ENCODE measurements around the gene POTEH.
"Not testable (repeated sequence)": the region's sequence is repeated elsewhere in the genome, so short reads cannot be mapped to it uniquely, and the experiment has no call there.

The POTEH gene

DNA sequence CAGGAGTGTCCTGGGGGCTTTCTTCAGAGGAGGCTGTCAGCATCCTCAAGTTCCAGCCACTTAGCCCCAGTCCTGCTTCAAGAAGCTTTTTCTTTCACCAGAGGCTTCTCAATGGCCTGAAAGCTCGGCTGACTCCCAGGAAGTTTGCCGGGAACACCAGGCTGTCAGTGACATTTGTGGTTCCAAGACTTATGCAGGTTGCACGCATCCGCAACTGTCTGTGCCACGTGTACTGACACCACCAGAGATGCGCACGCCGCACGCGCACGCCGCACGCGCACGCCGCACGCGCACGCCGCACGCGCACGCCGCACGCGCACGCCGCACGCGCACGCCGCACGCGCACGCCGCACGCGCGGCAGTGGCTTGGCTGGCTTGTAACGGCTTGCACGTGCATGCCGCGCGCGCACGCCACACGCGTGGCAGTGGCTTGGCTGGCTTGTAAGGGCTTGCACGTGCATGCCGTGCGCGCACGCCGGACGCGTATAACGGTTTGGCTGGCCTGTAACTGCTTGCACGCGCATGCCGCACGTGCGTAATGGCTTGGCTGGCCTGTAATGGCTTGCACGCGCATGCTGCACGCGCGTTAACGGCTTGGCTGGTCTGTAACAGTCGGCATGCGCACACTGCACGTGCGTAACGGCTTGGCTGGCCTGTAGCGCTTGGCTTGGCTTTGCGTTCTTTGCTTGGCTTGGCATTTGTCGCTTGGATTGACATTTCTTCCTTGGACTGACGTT, 646 bp upstream of the POTEH start:
- not testable (repeated sequence) for H3K27ac Mint-ChIP-seq; H3K9me3 Mint-ChIP-seq; ATAC-seq; DNase-seq; H3K4me3 Mint-ChIP-seq; H3K27me3 Mint-ChIP-seq; H3K36me3 Mint-ChIP-seq (ENCODE audit: low read depth); H3K4me1 Mint-ChIP-seq

DNA sequence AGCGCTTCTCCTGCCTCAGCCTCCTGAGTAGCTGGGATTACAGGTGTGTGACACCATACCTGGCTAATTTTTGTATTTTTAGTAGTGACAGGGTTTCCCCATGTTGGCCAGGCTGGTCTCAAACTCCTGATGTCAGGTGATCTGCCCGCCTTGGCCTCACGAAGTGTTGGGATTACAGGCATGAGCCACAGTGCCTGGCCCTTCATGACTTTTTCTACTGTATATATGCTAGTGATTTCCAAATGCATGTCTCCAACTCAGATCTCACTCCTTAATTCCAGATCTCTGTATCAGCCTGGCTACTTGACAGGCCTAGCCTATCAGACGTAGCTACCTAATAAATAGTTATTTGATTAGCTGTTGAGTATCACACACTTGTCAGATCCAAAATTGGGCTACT, 23.8 kb downstream of the POTEH start:
- H3K4me3 Mint-ChIP-seq; H3K27ac Mint-ChIP-seq; H3K36me3 Mint-ChIP-seq (ENCODE audit: low read depth); DNase-seq; ATAC-seq; H3K9me3 Mint-ChIP-seq; H3K27me3 Mint-ChIP-seq; H3K4me1 Mint-ChIP-seq: not testable (repeated sequence)

DNA sequence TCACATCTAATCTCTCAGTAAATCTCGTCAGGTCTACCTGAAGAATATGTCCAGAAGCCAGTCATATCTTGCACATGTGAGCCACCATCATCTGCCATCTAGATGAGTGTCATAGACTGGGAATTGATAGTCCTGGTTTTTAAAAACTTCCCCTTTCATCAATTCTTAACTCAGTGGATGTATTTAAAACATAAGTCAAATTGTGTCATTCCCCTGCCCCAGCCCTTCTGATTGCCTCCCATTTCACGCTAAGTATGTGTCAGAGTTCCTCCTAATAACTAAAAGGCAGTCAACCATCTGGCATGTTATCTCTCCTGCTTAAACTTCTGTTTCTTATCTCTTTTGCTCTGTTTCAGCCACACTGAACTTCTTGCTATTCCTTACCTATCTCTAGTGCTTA, 24.3 kb downstream of the POTEH start:
- H3K4me1 Mint-ChIP-seq; H3K27me3 Mint-ChIP-seq; DNase-seq; H3K9me3 Mint-ChIP-seq; ATAC-seq; H3K27ac Mint-ChIP-seq; H3K36me3 Mint-ChIP-seq (ENCODE audit: low read depth); H3K4me3 Mint-ChIP-seq: not testable (repeated sequence)

DNA sequence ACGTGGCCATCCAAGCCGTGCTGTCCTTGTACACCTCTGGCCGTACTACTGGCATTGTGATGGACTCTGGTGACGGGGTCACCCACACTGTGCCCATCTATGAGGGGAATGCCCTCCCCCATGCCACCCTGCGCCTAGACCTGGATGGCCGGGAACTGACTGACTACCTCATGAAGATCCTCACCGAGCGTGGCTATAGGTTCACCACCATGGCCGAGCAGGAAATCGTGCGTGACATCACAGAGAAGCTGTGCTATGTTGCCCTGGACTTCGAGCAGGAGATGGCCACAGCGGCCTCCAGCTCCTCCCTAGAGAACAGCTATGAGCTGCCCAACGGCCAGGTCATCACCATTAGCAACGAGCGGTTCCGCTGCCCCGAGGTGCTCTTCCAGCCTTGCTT, 32.1 kb downstream of the POTEH start:
- H3K36me3 Mint-ChIP-seq (ENCODE audit: low read depth); H3K4me1 Mint-ChIP-seq; H3K27me3 Mint-ChIP-seq; ATAC-seq; H3K27ac Mint-ChIP-seq; H3K9me3 Mint-ChIP-seq; DNase-seq; H3K4me3 Mint-ChIP-seq: not testable (repeated sequence)

DNA sequence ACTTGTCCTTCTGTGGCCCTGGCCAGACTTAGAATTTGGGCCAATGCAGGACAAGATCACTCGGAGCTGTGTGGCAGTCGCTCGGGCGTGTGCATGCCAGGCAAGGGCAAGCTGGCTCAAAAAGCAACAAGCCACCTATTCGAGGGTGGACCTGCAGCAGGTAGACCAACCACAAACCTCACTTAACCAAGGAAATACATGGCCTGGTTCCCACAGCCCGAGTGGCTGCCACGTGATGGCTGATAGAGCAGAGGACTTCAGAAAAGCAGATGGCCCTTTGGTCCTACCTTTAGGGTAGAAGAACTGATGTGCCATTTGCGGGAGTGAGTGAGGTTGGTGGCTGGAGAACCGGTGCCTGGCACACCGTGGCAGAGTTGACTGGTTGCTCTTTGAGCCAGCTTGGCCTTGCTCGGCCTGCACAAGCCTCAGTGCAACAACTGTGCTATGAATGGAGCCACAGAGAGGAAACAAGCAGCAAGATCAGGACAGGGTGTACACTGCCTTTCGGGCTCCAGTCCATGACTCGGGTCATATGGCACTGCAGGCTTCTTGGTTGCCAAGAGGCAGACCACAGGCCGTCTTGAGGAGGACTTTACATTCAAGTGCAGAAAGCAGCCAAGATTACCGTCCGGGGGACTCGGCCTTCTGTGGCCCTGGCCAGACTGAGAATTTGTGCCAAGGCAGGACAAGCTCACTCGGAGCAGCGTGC, 39.5 kb downstream of the POTEH start:
- not testable (repeated sequence) for ATAC-seq; H3K9me3 Mint-ChIP-seq; H3K36me3 Mint-ChIP-seq (ENCODE audit: low read depth); H3K4me1 Mint-ChIP-seq; H3K27ac Mint-ChIP-seq; H3K27me3 Mint-ChIP-seq; DNase-seq; H3K4me3 Mint-ChIP-seq

DNA sequence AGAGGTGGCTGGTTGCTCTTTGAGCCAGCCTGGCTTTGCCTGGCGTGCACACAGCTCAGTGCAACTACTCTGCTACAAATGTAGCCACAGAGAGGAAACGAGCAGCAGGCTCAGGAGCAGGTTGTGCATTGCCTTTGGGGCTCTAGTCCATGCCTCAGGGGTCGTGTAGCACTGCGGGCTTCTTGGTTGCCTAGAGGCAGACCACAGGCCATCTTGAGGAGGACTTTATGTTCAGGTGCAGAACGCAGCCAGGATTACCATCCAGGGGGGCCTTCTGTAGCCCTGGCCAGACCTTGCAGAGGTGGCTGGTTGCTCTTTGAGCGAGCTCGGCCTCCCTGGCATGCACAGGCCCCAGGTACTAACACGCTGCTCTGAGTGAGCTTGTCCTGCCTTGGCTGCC, 41.2 kb downstream of the POTEH start:
- H3K27me3 Mint-ChIP-seq, H3K4me1 Mint-ChIP-seq, DNase-seq: not testable (repeated sequence)

DNA sequence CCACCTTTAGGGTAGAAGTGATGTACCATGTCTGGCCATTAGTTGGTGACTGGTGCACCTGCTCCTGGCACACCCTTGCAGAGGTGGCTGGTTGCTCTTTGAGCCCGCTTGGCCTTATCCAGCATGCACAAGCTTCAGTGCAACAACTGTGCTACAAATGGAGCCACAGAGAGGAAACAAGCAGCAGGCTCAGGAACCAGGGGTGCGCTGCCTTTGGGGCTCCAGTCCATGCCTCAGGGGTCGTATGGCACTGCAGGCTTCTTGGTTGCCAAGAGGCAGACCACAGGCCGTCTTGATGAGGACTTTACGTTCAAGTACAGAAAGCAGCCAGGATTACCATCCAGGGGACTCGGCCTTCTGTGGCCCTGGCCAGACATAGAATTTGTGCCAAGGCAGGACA, 44.6 kb downstream of the POTEH start:
- not testable (repeated sequence) for DNase-seq, H3K4me3 Mint-ChIP-seq, ATAC-seq

More for the DNA sequence above, 41.2 kb downstream of the POTEH start:
- not testable (repeated sequence) for H3K9me3 Mint-ChIP-seq; H3K27ac Mint-ChIP-seq; H3K36me3 Mint-ChIP-seq (ENCODE audit: low read depth); ATAC-seq; H3K4me3 Mint-ChIP-seq

DNA sequence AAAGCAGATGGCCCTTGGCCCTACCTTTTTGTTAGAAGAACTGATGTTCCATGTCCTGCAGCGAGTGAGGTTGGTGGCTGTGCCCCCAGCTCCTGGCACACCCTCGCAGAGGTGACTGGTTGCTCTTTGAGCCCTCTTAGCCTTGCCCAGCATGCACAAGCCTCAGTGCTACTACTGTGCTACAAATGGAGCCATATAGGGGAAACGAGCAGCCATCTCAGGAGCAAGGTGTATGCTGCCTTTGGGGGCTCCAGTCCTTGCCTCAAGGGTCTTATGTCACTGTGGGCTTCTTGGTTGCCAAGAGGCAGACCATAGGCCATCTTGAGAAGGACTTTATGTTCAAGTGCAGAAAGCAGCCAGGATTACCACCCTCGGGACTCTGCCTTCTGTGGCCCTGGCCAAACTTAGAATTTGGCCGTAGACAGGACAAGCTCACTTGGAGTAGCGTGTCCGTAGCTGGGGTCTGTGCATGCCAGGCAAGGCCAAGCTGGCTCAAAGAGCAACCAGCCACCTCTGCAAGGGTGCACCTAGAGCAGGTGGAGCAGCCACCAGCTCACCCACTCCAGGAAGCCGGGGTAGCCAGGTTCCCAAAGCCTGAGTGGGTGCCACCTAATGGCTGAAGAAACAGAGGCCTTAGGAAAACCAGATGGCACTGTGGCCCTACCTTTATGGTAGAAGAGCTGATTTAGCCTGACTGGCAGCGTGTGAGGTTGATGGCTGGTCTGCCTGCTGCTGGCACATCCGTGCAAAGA, 48.5 kb downstream of the POTEH start:
- H3K4me3 Mint-ChIP-seq; ATAC-seq; H3K36me3 Mint-ChIP-seq (ENCODE audit: low read depth); DNase-seq; H3K9me3 Mint-ChIP-seq; H3K27ac Mint-ChIP-seq; H3K27me3 Mint-ChIP-seq; H3K4me1 Mint-ChIP-seq: not testable (repeated sequence)

More for the DNA sequence above, 44.6 kb downstream of the POTEH start:
- H3K27me3 Mint-ChIP-seq; H3K36me3 Mint-ChIP-seq (ENCODE audit: low read depth); H3K27ac Mint-ChIP-seq; H3K4me1 Mint-ChIP-seq; H3K9me3 Mint-ChIP-seq: not testable (repeated sequence)

DNA sequence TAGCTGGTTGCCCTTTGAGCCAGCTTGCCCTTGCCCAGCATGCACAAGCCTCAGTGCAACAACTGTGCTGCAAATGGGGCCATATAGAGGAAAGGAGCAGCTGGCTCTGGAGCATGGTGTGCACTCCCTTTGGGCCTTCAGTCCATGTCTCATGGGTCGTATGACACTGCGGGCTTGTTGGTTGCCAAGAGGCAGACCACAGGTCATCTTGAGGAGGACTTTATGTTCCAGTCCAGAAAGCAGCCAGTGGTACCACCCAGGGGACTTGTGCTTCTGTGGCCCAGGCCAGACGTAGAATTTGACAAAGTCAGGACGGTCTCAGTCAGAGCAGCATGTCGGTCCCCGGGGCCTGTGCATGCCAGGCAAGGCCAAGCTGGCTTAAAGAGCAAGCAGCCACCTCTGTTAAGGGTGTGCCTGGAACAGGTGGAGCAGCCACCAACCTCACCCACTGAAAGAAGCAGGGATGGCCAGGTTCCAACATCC, 49.1 kb downstream of the POTEH start:
- DNase-seq, ATAC-seq: not testable (repeated sequence)

DNA sequence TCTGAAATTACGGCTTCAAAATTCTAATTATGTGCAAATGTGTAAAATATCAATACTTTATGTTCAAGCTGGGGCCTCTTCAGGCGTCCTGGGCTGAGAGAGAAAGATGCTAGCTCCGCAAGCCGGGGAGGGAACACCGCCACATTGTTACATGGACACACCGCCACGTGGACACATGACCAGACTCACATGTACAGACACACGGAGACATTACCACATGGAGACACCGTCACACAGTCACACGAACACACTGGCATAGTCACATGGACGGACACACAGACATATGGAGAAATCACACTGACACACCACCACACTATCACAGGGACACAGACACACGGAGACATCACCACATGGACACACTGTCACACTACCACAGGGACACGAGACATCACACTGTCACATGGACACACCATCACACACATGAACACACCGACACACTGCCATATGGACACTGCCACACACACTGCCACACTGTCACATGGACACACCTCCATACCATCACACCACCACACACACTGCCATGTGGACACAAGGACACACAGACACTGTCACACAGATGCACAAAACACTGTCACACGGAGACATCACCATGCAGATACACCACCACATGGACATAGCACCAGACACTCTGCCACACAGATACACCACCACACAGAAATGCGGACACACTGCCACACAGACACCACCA, 58.0 kb downstream of the POTEH start:
- not testable (repeated sequence) for H3K4me1 Mint-ChIP-seq; H3K36me3 Mint-ChIP-seq (ENCODE audit: low read depth); DNase-seq; ATAC-seq; H3K9me3 Mint-ChIP-seq; H3K27me3 Mint-ChIP-seq; H3K4me3 Mint-ChIP-seq; H3K27ac Mint-ChIP-seq

More for the DNA sequence above, 49.1 kb downstream of the POTEH start:
- not testable (repeated sequence) for H3K4me1 Mint-ChIP-seq; H3K4me3 Mint-ChIP-seq; H3K36me3 Mint-ChIP-seq (ENCODE audit: low read depth); H3K27me3 Mint-ChIP-seq; H3K9me3 Mint-ChIP-seq; H3K27ac Mint-ChIP-seq

DNA sequence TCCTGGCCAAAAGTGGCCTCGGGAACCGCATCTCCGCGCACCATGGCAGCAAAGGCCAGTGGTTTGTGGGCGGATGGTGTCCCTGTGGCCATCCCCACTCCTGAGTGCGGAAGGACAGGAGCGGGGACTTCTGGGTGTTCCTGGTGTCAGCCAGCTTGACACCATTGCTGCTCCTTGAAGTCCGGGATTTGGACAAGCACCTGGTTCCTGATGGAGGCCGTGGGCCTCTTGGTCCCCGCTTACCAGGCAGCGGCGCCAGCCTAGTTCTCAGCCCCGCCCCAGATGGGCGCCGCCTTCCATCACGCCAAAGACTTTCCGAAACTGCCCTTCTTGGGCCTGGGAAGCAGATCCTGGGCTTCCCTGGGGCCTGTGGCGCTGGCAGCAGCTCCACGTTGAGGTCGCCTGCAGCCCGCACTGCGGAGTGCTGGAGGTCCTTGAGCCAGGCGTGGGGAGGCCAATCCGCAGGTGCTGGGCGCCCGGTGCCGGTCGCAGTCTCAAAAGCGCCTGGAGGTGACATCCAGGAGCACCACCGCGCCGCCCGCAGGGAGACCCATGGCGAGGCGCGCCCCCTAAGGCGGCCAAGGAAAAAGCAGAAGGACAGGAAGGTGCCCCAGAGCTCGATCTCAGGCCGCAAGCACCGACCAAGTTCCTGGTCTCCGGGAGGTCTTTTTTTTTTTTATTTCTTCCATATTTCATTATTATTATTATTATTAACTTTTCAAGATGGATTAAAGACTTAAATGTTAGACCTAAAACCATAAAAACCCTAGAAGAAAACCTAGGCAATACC, 59.5 kb downstream of the POTEH start:
- not testable (repeated sequence) for DNase-seq; H3K4me1 Mint-ChIP-seq; H3K4me3 Mint-ChIP-seq; H3K36me3 Mint-ChIP-seq (ENCODE audit: low read depth); H3K27ac Mint-ChIP-seq; ATAC-seq; H3K9me3 Mint-ChIP-seq; H3K27me3 Mint-ChIP-seq

DNA sequence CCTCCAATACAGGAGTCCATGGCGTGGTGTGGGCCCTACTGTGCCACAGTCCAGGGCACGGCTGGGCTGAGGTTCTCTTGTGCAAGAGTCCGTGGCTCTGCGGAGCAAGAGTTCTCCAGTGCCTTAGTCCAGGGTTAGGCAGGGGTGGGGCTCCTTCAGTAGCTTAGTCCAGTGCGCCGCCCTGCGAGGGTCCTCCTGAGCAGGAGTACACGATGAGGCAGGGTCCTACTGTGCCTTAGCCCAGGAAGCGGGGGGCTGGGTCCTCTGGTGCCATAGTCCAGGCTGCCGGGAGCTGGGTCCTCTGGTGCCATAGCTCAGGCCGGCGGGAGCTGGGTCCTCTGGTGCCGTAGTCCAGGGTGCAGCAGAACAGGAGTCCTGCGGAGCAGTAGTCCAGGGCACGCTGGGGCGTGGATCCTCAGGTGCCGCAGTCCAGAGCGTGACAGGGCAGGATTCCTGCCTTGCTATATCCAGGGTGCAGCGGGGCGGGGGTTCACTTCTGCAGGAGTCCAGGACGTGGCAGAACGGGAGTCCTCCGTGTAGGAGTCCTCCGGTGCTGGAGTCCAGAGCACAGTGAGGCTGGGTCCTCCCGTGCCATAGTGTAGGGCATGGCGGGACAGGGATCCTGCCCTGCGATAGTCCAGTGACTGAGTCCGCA, 69.7 kb downstream of the POTEH start:
- not testable (repeated sequence) for H3K27ac Mint-ChIP-seq; ATAC-seq; H3K4me1 Mint-ChIP-seq; H3K9me3 Mint-ChIP-seq; H3K4me3 Mint-ChIP-seq; H3K36me3 Mint-ChIP-seq (ENCODE audit: low read depth); DNase-seq; H3K27me3 Mint-ChIP-seq

DNA sequence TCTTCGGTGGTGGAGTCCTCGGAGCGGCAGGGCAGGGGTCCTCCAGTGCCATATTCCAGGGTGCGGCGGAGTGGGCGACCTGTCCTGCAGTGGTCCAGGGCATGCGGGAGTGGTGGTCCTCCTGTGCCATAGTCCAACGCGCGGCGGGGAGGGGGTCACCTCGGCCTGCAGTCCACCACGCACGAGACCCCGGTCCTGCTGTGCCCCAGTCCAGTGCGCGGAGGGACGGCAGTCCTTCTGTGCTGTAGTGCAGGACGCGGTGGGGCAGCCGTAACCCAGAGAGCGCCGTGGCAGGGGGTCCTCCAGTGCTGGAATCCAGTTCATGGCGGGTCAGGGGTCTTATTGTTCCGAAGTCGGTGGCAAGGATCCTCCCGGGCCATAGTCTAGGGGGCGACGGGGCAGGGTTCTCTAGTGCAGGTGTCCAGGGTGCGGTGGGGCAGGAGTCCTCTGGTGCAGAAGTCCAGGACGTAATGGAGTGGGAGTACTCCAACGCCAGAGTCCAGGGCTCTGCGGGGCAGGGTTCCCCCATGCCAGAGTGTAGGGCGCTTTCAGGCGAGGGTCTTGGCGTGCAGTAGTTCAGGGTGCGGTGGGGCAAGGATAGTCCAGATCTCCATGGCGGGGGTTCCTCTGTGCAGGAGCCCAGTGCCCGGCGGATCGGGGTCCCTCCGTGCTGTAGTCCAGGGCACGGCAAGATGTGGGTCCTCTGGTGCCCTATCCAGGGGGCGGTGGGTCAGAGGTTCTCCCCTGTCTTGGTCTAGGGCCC, 70.7 kb downstream of the POTEH start:
- not testable (repeated sequence) for H3K4me3 Mint-ChIP-seq; ATAC-seq; H3K36me3 Mint-ChIP-seq (ENCODE audit: low read depth)

More for the DNA sequence above, 70.7 kb downstream of the POTEH start:
- H3K9me3 Mint-ChIP-seq, H3K27ac Mint-ChIP-seq, DNase-seq, H3K4me1 Mint-ChIP-seq, H3K27me3 Mint-ChIP-seq: not testable (repeated sequence)

Measured in activated naive CD8-positive, alpha-beta T cell treated with anti-CD3 and anti-CD28 coated beads, Interleukin-2, amount 50 U/mL, for 24 hours (primary cell).